HL-60/S4 (cell line): Measurements from ENCODE around the gene BUB1B.
"Not testable (repeated sequence)": the region's sequence is repeated elsewhere in the genome, so short reads cannot be mapped to it uniquely, and the experiment has no call there.

ENCODE experiments used
- in situ Hi-C: fragments of 300-500 bp; cut with MboI; formaldehyde crosslinking; loops from 2 replicates; pipeline ENCODE4 v1.14.3; 2022; ENCODE audit warnings: low sequenced_read_pairs

Gene BUB1B

GRCh38 chr15:40136470-40137302, 24.2 kb upstream of the BUB1B start:
- in situ Hi-C loops = no loop called here

GRCh38 chr15:40137303-40138200, 23.3 kb upstream of the BUB1B start:
- in situ Hi-C loops = no loop called here

DNA sequence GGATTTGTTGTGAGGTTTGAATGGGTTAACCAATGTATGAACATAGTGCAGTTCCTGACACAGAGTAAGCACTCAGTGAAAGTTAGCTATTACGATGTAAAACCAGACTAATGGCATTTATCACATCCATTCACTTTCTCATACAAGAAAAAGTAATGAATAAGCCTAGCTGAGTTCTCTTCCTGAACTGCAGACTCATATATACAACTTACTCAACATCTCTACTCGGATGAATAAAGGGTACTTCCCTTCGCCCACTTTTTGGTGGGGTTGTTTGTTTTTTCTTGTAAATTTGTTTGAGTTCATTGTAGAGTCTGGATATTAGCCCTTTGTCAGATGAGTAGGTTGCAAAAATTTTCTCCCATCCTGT, 22.7 kb upstream of the BUB1B start:
- in situ Hi-C loops = not testable (repeated sequence)

DNA sequence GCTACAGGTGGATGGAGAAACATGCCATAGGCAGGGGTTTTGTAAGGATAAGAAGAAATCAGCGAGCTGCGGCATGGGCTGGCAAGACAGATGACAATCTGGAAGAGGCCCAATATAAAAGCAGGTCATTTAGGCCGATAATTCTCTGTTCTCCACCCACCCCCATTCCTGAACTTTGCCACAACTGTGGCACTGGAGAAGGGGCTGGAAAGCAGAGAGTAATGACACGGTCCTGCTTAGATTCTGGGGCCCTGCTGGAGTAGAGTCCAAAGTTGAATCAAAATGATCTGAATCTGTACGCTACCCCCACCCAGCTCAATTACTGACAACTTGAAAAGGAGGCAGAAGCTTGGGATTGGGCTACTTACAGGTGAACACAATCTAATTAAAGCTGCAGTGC, 18.4 kb upstream of the BUB1B start:
- in situ Hi-C loops = no loop called here

DNA sequence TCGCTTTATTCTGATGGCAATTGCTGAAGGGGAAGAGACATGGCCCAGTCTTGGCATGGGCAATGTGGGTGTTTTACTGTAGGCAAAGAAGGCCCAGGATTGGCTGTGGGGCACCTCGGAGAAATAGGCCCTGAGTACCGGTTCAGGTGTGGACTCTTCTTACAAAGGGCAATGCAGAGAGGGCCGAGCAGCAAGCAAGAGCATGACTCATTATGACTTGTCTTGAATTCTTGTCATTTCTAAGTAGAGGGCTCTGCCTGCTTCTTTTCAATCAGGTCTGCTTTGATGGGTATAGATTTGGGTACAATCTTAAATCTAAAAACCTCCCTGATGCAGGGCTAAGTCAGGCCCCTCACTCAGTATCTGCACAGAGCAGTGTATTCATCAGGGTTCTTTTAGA, 14.8 kb upstream of the BUB1B start:
- in situ Hi-C loops = no loop called here

GRCh38 chr15:40149339-40149738, 11.5 kb upstream of the BUB1B start:
- in situ Hi-C loops = no loop called here

DNA sequence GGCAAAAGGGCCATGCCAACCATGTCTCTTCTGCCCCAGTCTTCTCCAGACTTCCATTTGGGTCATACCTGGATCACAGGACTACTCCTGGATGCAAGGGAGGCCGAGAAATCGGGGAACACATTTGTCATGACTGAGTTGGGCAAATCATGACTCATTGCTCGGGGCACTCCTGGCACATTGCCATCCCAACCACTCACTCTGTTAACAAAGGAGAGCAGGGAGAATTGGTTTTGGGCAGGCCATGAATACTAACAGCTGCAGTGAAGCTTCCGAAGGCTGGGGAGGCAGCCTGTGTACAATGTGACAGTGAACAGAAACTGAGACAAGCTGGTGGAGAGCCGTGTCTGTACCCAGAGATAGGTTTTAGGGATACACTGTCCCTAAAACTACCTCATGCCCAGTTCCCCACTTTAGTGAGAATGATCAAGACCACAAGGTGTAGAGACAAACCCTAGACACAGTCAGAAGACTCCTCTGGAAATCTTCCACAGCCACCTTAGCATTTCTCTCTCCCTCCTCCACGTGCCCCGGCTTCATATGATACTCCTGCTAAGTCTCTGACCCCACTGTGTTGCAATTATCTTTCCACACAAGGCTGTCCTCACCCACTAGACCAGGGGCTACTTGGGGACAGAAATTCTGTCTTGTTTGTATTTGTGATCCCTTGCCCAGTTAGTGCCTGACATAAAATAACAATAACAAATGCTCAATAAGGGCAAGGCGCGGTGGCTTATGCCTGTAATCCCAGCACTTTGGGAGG, 10.5 kb upstream of the BUB1B start:
- in situ Hi-C loops = no loop called here

- in situ Hi-C loops = no loop called here
Measured at GRCh38 chr15:40151499-40151898, 9.4 kb upstream of the BUB1B start.

DNA sequence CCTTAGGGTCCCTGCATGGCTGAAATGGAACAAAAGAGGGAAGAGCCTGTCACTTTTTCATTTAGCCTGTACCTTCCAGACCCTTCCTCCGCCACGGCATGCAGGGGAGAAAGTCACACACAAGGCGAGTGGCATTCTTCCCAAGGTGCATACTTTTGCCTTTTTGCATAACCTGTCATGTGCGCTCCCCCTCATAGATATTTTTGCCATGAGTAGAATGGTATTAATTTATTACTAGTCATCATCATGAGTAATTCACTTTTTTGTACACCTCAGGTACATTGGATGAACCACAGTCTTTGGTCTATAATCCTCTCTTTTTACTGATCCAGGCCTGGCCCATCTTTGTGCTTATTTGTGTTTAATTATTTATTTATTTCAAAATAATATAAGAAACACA, 8.9 kb upstream of the BUB1B start:
- in situ Hi-C loops = no loop called here

GRCh38 chr15:40154821-40155220, 6.0 kb upstream of the BUB1B start:
- in situ Hi-C loops = not testable (repeated sequence)

DNA sequence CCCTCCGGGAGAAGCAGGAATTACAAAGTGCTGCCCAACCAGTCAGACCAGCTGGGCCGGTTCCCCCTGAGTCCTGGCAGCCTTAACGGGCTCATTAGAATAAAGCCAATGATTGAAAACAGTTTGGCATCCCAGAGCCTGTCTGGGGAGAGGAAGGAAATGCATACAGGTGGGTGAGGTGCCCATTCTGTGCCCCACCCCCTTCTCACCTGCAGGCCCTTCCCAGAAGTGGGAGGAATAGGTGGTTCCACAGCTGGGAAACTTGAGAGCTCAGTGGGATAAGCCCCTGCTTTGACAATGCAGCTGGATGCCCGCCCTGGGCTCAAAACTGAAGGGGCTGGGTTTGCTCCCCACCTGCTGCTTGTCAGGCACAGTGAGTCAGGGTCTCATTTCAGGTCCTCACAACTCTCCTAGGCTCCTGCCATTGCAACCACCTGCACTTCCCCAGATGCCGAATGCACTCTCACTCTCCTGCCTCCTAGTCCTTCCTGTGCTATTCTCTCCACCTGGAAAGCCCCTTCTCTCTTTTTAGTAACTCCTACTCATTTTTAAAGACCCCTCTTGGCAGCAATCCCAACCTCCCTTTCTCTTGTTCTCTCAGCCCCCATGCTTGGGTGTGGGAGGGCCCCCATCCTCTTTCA, 5.5 kb upstream of the BUB1B start:
- in situ Hi-C loops = no loop called here

GRCh38 chr15:40157778-40158447, 3.0 kb upstream of the BUB1B start:
- in situ Hi-C loops = no loop called here

DNA sequence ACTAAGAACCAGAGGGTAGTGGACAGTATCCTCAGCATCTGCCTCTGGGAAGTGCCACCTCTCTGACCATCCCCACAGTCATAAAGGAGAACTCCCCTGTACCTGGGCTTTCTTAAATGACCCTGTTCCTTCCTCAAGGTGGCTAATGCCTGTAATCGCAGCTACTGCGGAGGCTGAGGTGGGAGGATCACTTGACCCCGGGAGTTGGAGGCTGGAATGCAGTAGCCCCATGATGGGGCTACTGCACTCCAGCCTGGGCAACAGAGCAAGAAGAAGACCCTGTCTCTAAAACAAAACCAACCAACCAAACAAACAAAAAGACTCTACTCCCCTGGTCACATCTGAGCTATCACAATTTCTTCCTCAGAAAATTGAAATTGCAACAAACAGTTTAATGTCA, 848 bp upstream of the BUB1B start:
- in situ Hi-C loops = no loop called here

GRCh38 chr15:40161693-40162391, 973 bp downstream of the BUB1B start:
- in situ Hi-C loops = no loop called here

- in situ Hi-C loops = no loop called here
Measured at GRCh38 chr15:40162552-40162951, 1.7 kb downstream of the BUB1B start.

- in situ Hi-C loops = no loop called here
Measured at GRCh38 chr15:40163657-40164416, 3.0 kb downstream of the BUB1B start.

- in situ Hi-C loops = not testable (repeated sequence)
Measured at GRCh38 chr15:40167374-40167773, 6.5 kb downstream of the BUB1B start.

DNA sequence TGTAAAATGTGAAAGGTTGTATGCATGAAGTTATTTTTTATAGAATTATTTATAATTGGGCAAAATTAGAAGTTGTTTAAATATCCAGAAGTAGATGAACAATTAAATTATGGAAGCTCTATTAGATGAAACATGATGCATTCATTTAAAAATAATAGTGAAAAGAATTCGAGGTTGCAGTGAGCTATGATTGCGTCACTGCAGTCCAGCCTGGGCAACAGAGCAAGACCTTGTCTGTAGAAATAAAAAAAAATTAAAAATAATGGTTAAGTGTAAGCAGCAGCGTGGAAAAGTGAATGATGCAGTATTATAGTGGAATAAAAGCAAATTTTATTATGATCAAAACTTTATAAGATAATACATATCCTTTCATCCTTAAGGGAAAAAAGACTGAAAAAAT, 14.3 kb downstream of the BUB1B start:
- in situ Hi-C loops = no loop called here
